ENCODE results near the gene SPRED2.

DNA sequence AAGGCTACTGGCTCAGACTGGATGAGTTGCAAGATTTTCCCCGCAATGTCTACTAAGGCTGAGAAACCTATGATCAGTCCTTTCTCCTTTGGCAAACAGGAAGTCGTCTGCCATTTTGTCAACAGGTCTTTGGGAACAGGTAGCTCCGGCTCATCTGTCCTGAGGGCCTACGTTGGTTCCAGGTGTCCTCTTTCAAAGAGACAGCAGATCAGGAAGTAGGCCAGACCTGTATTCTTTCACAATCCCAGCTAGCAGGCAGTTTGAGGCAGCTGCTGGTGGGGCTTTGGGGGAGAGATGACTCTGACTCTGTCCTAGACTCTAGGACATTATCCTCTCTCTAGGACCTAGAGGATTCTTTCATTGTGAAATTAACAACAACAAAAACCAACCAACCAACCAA lies 106.1 kb downstream of the SPRED2 start:
- TF ChIP-seq, protein P1, sequence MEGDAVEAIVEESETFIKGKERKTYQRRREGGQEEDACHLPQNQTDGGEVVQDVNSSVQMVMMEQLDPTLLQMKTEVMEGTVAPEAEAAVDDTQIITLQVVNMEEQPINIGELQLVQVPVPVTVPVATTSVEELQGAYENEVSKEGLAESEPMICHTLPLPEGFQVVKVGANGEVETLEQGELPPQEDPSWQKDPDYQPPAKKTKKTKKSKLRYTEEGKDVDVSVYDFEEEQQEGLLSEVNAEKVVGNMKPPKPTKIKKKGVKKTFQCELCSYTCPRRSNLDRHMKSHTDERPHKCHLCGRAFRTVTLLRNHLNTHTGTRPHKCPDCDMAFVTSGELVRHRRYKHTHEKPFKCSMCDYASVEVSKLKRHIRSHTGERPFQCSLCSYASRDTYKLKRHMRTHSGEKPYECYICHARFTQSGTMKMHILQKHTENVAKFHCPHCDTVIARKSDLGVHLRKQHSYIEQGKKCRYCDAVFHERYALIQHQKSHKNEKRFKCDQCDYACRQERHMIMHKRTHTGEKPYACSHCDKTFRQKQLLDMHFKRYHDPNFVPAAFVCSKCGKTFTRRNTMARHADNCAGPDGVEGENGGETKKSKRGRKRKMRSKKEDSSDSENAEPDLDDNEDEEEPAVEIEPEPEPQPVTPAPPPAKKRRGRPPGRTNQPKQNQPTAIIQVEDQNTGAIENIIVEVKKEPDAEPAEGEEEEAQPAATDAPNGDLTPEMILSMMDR (IDR thresholded peaks at IDR 0.05) = no peak
- TF ChIP-seq POLR2AphosphoS5 (IDR thresholded peaks at IDR 0.05) (no peak), EP300 (IDR thresholded peaks at IDR 0.05) (no peak)

Measured in stomach (tissue), 4 donors.